HEK293 (cell line): ENCODE results near the gene DLGAP4.

ENCODE experiments used
- CTCF ChIP-seq: fragments of 450-650 bp; formaldehyde crosslinking; IDR thresholded peaks from 2 replicates; pipeline ENCODE4 v1.5.1; 2016; ENCODE audit warnings: missing biosample characterization, missing genetic modification characterization
- IKZF3 ChIP-seq: fragments of 450-650 bp; IDR thresholded peaks from 2 replicates; pipeline ENCODE4 v1.5.0; 2018; ENCODE audit warnings: missing biosample characterization, mild to moderate bottlenecking, missing genetic modification characterization, moderate library complexity
- SCRT2 ChIP-seq: fragments of 450-650 bp; formaldehyde crosslinking; IDR thresholded peaks from 2 replicates; pipeline ENCODE4 v1.5.1; 2016; ENCODE audit warnings: missing biosample characterization, missing genetic modification characterization
- SP3 ChIP-seq: fragments of 450-650 bp; formaldehyde crosslinking; IDR thresholded peaks from 2 replicates; pipeline ENCODE4 v1.5.1; 2016; ENCODE audit warnings: missing biosample characterization, missing genetic modification characterization
- ZNF214 ChIP-seq: fragments of 450-650 bp; formaldehyde crosslinking; IDR thresholded peaks from 2 replicates; pipeline ENCODE4 v1.5.1; 2017; ENCODE audit warnings: missing biosample characterization, mild to moderate bottlenecking, missing genetic modification characterization, borderline replicate concordance
- ZNF335 ChIP-seq: fragments of 450-650 bp; formaldehyde crosslinking; conservative IDR thresholded peaks from 2 replicates; pipeline ENCODE4 v1.5.1; 2016; ENCODE audit warnings: missing biosample characterization, missing genetic modification characterization
- ZNF513 ChIP-seq: fragments of 450-650 bp; IDR thresholded peaks from 2 replicates; pipeline ENCODE4 v1.5.1; 2018; ENCODE audit warnings: missing biosample characterization, missing genetic modification characterization
- ZNF837 ChIP-seq: fragments of 450-650 bp; formaldehyde crosslinking; IDR thresholded peaks from 2 replicates; pipeline ENCODE4 v1.5.1; 2016; ENCODE audit warnings: missing biosample characterization, missing genetic modification characterization

- TF ChIP-seq CTCF (tag by site-specific recombination) (no peak), ZNF513 (no peak), IKZF3 (tag by site-specific recombination) (no peak), SCRT2 (tag by site-specific recombination) (no peak), ZNF214 (tag by site-specific recombination) (no peak), ZNF335 (tag by site-specific recombination) (no peak), SP3 (no peak), ZNF837 (tag by site-specific recombination) (no peak)
Observed at GRCh38 chr20:36385503-36385902, 79.4 kb downstream of the DLGAP4 start.
